ENCODE results near the gene ATP8B1.

The ATP8B1 gene

DNA sequence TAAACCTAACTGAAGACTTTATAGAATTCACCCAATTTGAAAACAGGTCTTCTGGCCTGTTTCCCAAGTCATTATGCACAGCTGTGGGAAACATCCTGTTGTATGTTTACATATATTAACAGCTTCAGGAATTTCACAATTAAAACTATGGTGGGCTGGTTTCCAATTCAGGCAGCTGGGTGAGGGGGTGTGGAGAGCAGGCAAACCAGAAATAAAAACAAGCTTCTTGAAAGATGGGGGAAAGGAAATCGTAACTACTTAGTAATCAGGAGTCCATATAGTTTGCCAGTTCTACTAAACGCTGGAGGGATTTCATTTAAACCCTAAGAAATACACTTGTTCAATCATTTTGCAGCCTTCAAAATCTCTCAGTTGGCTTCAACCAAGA lies 22.8 kb downstream of the ATP8B1 start:
- no peak for DNase-seq
- in situ Hi-C loops (cut with HindIII; ENCODE audit: low pct_ligation_motif_present, low pct_unique_long_range_greater_than_20kb, low sequenced_read_pairs), result no loop called here

DNA sequence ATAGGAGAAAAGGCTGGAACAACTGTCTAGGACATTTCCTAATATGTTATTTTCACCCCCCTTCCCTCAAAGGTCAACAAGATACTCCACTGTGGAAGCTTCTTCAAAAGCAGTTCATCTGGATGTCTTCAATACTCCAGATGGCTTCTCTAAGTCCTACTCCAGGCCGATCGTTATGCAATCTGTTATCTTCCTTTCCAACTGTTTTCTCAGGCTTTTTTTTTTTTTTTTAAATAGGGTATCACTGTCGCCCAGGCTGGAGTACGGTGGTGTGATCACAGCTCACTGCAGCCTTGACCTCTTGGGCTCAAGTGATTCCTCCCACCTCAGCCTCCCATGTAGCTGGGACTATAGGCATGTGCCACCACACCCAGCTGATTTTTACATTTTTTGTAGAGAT lies 26.3 kb downstream of the ATP8B1 start:
- in situ Hi-C loops (cut with HindIII; ENCODE audit: low pct_ligation_motif_present, low pct_unique_long_range_greater_than_20kb, low sequenced_read_pairs), result no loop called here
- no peak for DNase-seq

- DNase-seq, result no peak
- in situ Hi-C loops (cut with HindIII; ENCODE audit: low pct_ligation_motif_present, low pct_unique_long_range_greater_than_20kb, low sequenced_read_pairs), result no loop called here
Observed at GRCh38 chr18:57776354-57776753, 26.8 kb downstream of the ATP8B1 start.

DNA sequence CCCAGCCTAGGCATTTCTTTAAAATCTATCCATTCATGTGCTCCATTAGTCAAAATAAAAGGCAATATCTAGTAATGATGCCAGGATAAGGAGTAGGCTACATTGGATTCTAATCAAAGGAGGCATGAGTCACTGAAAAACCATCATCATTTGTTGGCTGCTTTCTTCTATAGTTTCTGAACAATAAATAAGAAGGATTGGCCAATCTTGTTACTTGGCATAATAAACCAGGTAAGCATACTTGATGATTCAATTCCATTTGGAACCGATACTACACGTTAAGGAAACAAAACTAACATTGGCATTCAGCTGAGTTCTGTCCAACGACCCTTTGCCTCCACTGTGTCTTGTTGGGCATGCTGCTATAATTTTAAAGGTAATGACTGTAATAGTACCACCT lies 27.2 kb downstream of the ATP8B1 start:
- DNase-seq, result no peak
- in situ Hi-C loops (cut with HindIII; ENCODE audit: low pct_ligation_motif_present, low pct_unique_long_range_greater_than_20kb, low sequenced_read_pairs), result no loop called here

DNA sequence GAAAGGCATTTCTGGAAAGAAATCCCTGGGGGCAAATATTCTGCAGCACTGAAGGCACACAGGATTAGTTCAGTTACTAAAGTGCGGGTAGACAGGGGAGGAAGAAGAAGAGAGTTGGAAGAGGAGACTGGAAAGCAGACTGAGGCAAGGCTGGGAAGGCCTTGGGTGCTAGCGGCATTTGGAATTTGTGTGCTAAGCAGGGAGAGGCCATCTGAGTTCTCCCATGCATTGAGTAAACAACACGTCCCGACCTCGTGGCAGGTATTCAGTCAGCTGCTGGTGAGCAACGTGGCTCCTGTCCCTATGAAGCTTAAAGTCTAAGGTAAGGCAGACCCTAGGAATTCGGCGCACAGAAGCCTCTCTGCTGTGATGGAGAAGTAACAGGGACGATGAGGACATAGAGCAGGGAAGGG lies 30.7 kb downstream of the ATP8B1 start:
- in situ Hi-C loops (cut with HindIII; ENCODE audit: low pct_ligation_motif_present, low pct_unique_long_range_greater_than_20kb, low sequenced_read_pairs), result no loop called here
- no peak for DNase-seq

DNA sequence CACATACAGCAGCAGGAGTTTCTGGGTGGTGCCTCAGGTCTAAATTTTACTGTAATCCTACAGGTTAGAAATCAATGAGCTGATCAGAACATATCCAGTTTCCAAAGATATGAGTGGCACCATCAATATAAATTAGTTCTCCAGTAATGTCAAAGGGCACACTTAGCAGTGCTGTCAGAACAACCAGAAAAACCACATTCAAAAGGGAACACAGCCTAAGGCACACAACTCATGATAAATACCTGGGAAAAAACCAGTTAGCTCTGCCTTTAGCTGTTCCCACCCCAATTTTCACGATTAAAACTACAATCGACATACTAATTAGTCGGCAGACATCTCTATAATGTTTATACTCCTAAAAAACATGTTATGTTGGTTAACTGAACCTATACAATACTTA lies 31.5 kb downstream of the ATP8B1 start:
- no peak for DNase-seq
- in situ Hi-C loops (cut with HindIII; ENCODE audit: low pct_ligation_motif_present, low pct_unique_long_range_greater_than_20kb, low sequenced_read_pairs), result no loop called here

DNA sequence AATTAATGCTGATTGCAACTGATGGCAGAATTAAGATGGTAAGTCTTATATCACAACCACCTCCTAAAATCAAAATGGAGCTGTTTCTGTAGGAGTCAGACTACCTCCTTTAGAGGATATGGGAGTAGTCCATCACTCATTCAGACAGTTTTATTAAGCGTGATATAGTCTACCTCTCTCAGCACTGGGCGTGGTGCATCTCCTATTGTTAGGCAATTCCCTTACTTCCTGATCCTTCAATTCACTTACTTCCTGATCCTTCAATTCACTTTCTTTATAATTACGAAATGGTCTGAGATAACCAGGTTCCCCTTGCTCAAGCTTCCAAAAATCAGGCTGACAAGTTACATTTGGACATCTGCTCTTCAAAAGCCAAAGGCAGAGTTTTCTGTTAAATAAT lies 31.9 kb downstream of the ATP8B1 start:
- DNase-seq, result no peak
- in situ Hi-C loops (cut with HindIII; ENCODE audit: low pct_ligation_motif_present, low pct_unique_long_range_greater_than_20kb, low sequenced_read_pairs), result no loop called here

DNA sequence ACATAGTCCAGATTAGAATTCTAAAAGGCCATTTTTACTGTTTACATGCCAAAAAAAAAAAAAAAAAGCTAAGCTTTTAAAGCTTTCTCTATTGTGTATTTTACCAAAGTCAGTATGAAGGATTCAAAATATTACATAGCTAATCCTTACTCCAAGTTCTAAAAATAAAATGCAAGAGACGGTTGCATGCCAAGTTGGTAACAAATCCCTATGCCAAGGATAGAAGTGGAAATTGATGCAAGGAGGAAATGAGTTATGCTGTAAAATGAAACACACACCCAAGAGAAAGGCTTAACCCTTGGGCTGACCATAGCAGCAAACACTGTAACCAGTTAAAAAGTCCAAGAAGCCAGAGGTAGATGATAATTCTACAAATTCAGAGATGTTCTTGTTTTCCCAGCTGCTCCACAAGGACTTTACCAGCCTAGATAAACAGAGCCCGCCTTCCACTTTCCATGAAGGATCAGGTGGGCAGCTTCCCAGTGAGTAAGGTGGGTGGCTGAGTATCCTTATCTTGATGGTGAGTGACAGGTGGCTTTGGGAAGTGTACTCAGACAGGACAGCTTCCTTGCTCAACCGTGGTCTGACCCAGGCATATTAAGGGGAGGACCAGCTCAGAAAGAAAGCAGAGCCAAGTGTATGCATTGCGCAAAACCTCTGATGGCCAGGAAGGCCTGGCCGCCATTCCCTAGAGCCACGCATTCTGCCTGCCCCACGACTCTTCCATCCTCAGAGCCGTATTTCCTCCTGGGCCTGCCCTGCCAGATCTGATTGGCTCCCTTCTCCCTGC lies 34.4 kb downstream of the ATP8B1 start:
- no peak for DNase-seq
- in situ Hi-C loops (cut with HindIII; ENCODE audit: low pct_ligation_motif_present, low pct_unique_long_range_greater_than_20kb, low sequenced_read_pairs), result no loop called here

GRCh38 chr18:57767259-57768050 lies 35.7 kb downstream of the ATP8B1 start:
- in situ Hi-C loops (cut with HindIII; ENCODE audit: low pct_ligation_motif_present, low pct_unique_long_range_greater_than_20kb, low sequenced_read_pairs), result no loop called here
- no peak for DNase-seq

DNA sequence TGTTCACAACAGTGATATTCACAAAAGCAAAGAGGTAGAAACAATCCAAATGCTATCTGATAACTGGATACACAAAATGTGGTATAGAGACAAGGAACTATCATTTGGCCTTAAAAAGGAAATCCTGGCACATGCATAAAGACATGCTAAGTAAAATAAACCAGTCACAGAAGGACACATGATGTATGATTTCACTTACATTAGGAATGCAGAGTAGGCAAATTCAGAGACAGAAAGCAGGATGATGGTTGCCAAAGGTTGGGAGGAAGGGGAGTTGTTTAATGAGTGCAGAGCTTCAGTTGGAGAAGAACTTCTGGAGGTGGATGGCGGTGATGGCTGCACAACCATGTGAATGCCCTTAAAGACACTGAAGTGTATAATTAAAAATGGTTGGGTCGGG lies 38.1 kb downstream of the ATP8B1 start:
- no peak for DNase-seq
- in situ Hi-C loops (cut with HindIII; ENCODE audit: low pct_ligation_motif_present, low pct_unique_long_range_greater_than_20kb, low sequenced_read_pairs), result no loop called here

DNA sequence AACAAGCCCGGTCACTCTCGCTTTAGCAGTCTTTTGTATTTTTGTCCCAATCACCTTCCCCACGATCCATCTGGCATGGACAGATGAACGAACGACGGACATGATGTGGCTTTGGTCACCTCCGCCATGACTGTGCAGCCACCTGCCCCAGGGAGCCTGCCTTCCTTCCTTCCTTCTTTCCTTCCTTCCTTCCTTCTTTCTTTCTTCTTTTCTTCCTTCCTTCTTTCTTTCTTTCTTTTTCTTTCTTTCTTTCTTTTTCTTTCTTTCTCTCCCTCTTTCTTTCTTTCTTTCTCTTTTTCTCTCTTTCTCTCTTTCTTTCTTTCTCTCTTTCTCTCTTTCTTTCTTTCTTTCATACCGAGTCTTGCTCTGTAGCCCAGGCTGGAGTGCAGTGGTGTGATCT lies 39.0 kb downstream of the ATP8B1 start:
- no peak for DNase-seq
- in situ Hi-C loops (cut with HindIII; ENCODE audit: low pct_ligation_motif_present, low pct_unique_long_range_greater_than_20kb, low sequenced_read_pairs), result no loop called here

GRCh38 chr18:57762686-57763085 lies 40.4 kb downstream of the ATP8B1 start:
- in situ Hi-C loops (cut with HindIII; ENCODE audit: low pct_ligation_motif_present, low pct_unique_long_range_greater_than_20kb, low sequenced_read_pairs), result no loop called here
- DNase-seq, result no peak

- in situ Hi-C loops (cut with HindIII; ENCODE audit: low pct_ligation_motif_present, low pct_unique_long_range_greater_than_20kb, low sequenced_read_pairs), result no loop called here
- DNase-seq, result peak; percentile 81
Observed at GRCh38 chr18:57759650-57760049, 43.5 kb downstream of the ATP8B1 start.

GRCh38 chr18:57755473-57756067 lies 47.5 kb downstream of the ATP8B1 start:
- no peak for DNase-seq
- in situ Hi-C loops (cut with HindIII; ENCODE audit: low pct_ligation_motif_present, low pct_unique_long_range_greater_than_20kb, low sequenced_read_pairs), result no loop called here

DNA sequence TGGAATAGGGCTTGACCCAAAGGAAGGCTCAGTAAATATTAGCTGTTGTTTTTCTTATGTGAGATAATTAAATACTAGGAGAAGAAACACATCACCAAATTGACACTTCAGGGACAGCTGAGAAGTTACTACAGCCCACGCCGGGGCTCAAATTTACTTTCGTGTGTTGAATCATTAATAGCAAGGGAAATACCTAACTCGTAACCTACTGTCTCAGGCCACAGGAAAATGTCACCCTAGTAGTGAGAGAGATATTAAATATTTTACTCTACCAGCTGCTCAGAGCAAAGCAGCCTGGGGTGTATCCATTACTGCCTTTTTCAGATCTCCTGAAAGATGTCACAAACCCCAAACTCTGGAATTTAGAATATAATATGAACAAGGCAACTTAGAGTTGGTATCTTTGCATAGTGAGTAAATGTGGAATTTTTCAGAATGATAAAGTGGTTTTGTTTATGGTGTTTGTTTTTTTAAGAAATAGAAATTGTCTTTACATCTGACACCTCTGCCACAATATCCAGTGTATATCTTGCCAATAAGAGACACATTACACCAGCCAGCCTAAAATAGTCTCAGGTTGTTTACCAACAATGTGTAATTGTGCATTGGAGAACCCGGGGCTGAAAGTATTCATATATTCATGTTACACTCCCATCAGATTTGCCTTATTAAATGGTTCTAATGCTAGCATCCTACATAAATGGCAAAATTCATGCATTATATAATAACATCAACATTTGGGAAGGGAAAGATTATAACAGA lies 48.4 kb downstream of the ATP8B1 start:
- DNase-seq, result peak; percentile 32
- in situ Hi-C loops (cut with HindIII; ENCODE audit: low pct_ligation_motif_present, low pct_unique_long_range_greater_than_20kb, low sequenced_read_pairs), result no loop called here

DNA sequence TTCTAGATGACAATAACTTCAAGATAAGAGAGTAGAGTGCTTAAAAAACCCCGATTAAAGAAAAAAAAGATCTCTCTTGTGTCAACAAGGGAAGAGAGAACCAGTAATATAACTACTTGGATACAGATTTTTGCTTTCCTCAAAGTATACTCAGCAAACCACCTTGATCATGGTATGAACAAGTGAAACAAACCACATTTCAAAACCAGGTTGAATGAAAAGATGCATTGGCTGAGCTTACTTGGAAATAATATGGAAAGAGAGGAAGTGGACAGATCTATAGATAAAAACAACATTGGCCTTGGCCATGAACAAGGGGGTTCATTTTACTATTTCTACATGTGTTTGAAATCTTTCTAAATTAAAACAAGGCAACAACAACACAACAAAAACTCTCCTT lies 50.1 kb downstream of the ATP8B1 start:
- in situ Hi-C loops (cut with HindIII; ENCODE audit: low pct_ligation_motif_present, low pct_unique_long_range_greater_than_20kb, low sequenced_read_pairs), result no loop called here

GRCh38 chr18:57749604-57749970 lies 53.5 kb downstream of the ATP8B1 start:
- in situ Hi-C loops (cut with HindIII; ENCODE audit: low pct_ligation_motif_present, low pct_unique_long_range_greater_than_20kb, low sequenced_read_pairs), result no loop called here
- DNase-seq, result no peak

More for the DNA sequence above, 50.1 kb downstream of the ATP8B1 start:
- DNase-seq, result no peak

GRCh38 chr18:57748770-57749603 lies 54.1 kb downstream of the ATP8B1 start:
- peak; percentile 38 for DNase-seq
- in situ Hi-C loops (cut with HindIII; ENCODE audit: low pct_ligation_motif_present, low pct_unique_long_range_greater_than_20kb, low sequenced_read_pairs), result no loop called here
